ENCODE data around the gene AP5S1. TPM values are rescaled to one million over a fixed set of nuclear protein-coding genes. Genes with fewer than 3 reads are reported as not detected.

The AP5S1 gene
- polyA plus RNA-seq, 1 of the 3 experiments (the other 2 are of a cell fraction) = 10.3 TPM

DNA sequence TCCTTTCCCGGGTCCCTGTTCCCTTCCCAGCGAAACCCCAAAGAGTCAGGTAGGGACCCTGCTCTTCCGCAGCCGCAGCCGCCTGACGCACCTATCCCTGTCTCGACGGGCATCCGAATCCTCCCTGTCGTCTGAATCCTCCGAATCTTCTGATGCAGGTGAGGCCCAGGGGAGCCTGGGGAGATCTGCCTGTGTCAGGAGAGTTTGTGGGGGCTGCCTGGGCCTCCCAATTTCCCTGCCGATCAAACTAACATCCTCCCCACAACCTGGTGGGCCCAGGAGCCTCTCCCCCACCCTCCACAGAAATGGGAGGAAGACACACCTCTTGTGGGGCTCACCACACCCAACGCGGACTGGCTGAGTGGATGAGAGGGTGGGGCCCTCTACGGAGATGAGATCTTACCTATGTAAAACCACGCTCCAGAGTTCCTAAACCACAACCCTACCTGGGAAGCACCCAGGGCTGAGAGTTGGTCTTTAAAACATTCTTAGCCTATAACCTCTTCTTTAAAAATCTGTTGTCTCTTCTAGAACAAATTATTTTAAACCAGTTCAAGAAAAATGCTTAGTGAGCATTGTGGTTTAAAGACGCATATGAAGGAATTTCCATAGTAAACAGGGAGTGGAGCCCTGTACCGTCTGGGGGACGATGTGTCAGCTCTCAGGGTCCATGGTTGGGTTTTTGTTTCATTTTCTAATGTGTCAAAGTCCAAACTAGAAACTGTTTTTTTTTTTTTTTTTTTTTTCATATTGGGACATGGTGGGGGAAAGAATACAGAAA lies 22.6 kb upstream of the AP5S1 start:
- Histone ChIP-seq H3F3A (replicated peaks; ENCODE audit: insufficient read depth) (peaks cover 3% of the 10 kb centered on the region), H3K9me3 (no peaks in the 10 kb centered on the region), H2AFZ (ENCODE audit: low read depth) (no peak overlapping the region), H3K9me2 (no peaks in the 10 kb centered on the region), H3K4me3 (ENCODE audit: low read depth in 2 of 2, low read length in 1 of 2) (peak overlapping the region; percentile 70 to 72; a peak in 3 of 4 replicates), H3K27me3 (ENCODE audit: insufficient read depth) (no peaks in the 10 kb centered on the region), H3K4me2 (peak overlapping the region; percentile 98), H3K36me3 (replicated peaks in 1 of 2; ENCODE audit: control insufficient read depth in 1 of 2, insufficient read depth in 2 of 2, low read length in 1 of 2) (peaks cover 24 to 36% of the 10 kb centered on the region in 2 experiments), H3K4me1 (ENCODE audit: control insufficient read depth in 1 of 2, insufficient read depth in 2 of 2, low read depth in 1 of 2, low read length in 1 of 2) (peaks cover 17 to 41% of the 10 kb centered on the region in 2 experiments; a peak in 3 of 4 replicates), H3K9ac (peak overlapping the region; percentile 89), H3K79me2 (ENCODE audit: insufficient read depth) (peaks cover 53% of the 10 kb centered on the region), H3K27ac (ENCODE audit: low read depth in 2 of 2, low read length in 1 of 2) (peak overlapping the region in 1 of 2 experiments; percentile 47; a peak in 2 of 4 replicates), H4K20me1 (ENCODE audit: insufficient read depth) (no peaks in the 10 kb centered on the region)
- CTCF ChIA-PET = interaction anchor here (3.5 kb wide), 1 partner anchor 22 kb away, joined by 51 read pairs; the partner anchor contains the start of gene AP5S1
- DNase-seq = peak; percentile 11
- TF ChIP-seq, protein P1, sequence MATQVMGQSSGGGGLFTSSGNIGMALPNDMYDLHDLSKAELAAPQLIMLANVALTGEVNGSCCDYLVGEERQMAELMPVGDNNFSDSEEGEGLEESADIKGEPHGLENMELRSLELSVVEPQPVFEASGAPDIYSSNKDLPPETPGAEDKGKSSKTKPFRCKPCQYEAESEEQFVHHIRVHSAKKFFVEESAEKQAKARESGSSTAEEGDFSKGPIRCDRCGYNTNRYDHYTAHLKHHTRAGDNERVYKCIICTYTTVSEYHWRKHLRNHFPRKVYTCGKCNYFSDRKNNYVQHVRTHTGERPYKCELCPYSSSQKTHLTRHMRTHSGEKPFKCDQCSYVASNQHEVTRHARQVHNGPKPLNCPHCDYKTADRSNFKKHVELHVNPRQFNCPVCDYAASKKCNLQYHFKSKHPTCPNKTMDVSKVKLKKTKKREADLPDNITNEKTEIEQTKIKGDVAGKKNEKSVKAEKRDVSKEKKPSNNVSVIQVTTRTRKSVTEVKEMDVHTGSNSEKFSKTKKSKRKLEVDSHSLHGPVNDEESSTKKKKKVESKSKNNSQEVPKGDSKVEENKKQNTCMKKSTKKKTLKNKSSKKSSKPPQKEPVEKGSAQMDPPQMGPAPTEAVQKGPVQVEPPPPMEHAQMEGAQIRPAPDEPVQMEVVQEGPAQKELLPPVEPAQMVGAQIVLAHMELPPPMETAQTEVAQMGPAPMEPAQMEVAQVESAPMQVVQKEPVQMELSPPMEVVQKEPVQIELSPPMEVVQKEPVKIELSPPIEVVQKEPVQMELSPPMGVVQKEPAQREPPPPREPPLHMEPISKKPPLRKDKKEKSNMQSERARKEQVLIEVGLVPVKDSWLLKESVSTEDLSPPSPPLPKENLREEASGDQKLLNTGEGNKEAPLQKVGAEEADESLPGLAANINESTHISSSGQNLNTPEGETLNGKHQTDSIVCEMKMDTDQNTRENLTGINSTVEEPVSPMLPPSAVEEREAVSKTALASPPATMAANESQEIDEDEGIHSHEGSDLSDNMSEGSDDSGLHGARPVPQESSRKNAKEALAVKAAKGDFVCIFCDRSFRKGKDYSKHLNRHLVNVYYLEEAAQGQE (IDR thresholded peaks at IDR 0.05; ENCODE audit: low read depth, low read length) = no peak
- TF ChIP-seq, protein P2, sequence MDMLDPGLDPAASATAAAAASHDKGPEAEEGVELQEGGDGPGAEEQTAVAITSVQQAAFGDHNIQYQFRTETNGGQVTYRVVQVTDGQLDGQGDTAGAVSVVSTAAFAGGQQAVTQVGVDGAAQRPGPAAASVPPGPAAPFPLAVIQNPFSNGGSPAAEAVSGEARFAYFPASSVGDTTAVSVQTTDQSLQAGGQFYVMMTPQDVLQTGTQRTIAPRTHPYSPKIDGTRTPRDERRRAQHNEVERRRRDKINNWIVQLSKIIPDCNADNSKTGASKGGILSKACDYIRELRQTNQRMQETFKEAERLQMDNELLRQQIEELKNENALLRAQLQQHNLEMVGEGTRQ (IDR thresholded peaks at IDR 0.05; ENCODE audit: borderline replicate concordance, low read depth, low read length) = no peak
- no peak for TF ChIP-seq FOXM1 (IDR thresholded peaks at IDR 0.05; ENCODE audit: low read depth)
- TF ChIP-seq, protein P3, sequence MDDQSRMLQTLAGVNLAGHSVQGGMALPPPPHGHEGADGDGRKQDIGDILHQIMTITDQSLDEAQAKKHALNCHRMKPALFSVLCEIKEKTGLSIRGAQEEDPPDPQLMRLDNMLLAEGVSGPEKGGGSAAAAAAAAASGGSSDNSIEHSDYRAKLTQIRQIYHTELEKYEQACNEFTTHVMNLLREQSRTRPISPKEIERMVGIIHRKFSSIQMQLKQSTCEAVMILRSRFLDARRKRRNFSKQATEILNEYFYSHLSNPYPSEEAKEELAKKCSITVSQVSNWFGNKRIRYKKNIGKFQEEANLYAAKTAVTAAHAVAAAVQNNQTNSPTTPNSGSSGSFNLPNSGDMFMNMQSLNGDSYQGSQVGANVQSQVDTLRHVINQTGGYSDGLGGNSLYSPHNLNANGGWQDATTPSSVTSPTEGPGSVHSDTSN (IDR thresholded peaks at IDR 0.05) = no peak
- TF ChIP-seq EZH2phosphoT487 (IDR thresholded peaks at IDR 0.05; ENCODE audit: borderline replicate concordance, low read depth) = no peak
- no peak for TF ChIP-seq GABPA (IDR thresholded peaks at IDR 0.05; ENCODE audit: low read depth)
- no peak for TF ChIP-seq RAD21 (IDR thresholded peaks at IDR 0.05; ENCODE audit: low read length)
- TF ChIP-seq TEAD4 (IDR thresholded peaks at IDR 0.05; ENCODE audit: borderline replicate concordance, insufficient read depth) = no peak
- no peak for TF ChIP-seq YY1 (IDR thresholded peaks at IDR 0.05; ENCODE audit: low read depth)
- TF ChIP-seq SIN3A (IDR thresholded peaks at IDR 0.05; ENCODE audit: borderline replicate concordance, low read depth, low read length) = no peak
- TF ChIP-seq, protein P4, sequence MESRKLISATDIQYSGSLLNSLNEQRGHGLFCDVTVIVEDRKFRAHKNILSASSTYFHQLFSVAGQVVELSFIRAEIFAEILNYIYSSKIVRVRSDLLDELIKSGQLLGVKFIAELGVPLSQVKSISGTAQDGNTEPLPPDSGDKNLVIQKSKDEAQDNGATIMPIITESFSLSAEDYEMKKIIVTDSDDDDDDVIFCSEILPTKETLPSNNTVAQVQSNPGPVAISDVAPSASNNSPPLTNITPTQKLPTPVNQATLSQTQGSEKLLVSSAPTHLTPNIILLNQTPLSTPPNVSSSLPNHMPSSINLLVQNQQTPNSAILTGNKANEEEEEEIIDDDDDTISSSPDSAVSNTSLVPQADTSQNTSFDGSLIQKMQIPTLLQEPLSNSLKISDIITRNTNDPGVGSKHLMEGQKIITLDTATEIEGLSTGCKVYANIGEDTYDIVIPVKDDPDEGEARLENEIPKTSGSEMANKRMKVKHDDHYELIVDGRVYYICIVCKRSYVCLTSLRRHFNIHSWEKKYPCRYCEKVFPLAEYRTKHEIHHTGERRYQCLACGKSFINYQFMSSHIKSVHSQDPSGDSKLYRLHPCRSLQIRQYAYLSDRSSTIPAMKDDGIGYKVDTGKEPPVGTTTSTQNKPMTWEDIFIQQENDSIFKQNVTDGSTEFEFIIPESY (IDR thresholded peaks at IDR 0.05; ENCODE audit: borderline replicate concordance, low read depth) = no peak
- no peak for TF ChIP-seq TCF12 (IDR thresholded peaks at IDR 0.05)
- TF ChIP-seq ELF1 (IDR thresholded peaks at IDR 0.05) = no peak
- POLR2A ChIA-PET = no interaction called here
- 69% methylated on average over 17 of the region's 19 CpGs for WGBS (ENCODE audit: low lambda C conversion rate)

All from SK-N-SH (cell line).